HG02623 (cell line): Measurements from ENCODE around the gene MUC6.
"Not testable (repeated sequence)": the region's sequence is repeated elsewhere in the genome, so short reads cannot be mapped to it uniquely, and the experiment has no call there.

Source experiments
- ATAC-seq: cut with Tn5 transposase; IDR thresholded peaks from one replicate; pipeline ENCODE4 v1.9.1; 2021; ENCODE audit warnings: moderate library complexity; ENCODE audit not compliant: unreplicated experiment

Gene MUC6

GRCh38 chr11:991711-992307 is 44.7 kb downstream of the MUC6 start:
- ATAC-seq, result no peak

GRCh38 chr11:991034-991433 is 45.5 kb downstream of the MUC6 start:
- ATAC-seq, result no peak

- ATAC-seq, result no peak
Observed at GRCh38 chr11:990101-990500, 46.4 kb downstream of the MUC6 start.

GRCh38 chr11:987671-988070 is 48.8 kb downstream of the MUC6 start:
- no peak for ATAC-seq

- no peak for ATAC-seq
Observed at GRCh38 chr11:986952-987305, 49.6 kb downstream of the MUC6 start.

GRCh38 chr11:986270-986951 is 50.1 kb downstream of the MUC6 start:
- no peak for ATAC-seq

- ATAC-seq, result no peak
Observed at GRCh38 chr11:985848-986247, 50.7 kb downstream of the MUC6 start.

- ATAC-seq, result no peak
Observed at GRCh38 chr11:985406-985805, 51.1 kb downstream of the MUC6 start.

GRCh38 chr11:984546-984945 is 52.0 kb downstream of the MUC6 start:
- ATAC-seq, result no peak

- no peak for ATAC-seq
Observed at GRCh38 chr11:981764-982163, 54.8 kb downstream of the MUC6 start.

- no peak for ATAC-seq
Observed at GRCh38 chr11:980438-981357, 55.8 kb downstream of the MUC6 start.

GRCh38 chr11:978781-979180 is 57.7 kb downstream of the MUC6 start:
- ATAC-seq, result no peak

GRCh38 chr11:977830-978720 is 58.4 kb downstream of the MUC6 start:
- no peak for ATAC-seq

GRCh38 chr11:976431-977160 is 59.9 kb downstream of the MUC6 start:
- no peak for ATAC-seq

- ATAC-seq, result no peak
Observed at GRCh38 chr11:975827-976226, 60.7 kb downstream of the MUC6 start.

- ATAC-seq, result not testable (repeated sequence)
Observed at GRCh38 chr11:975376-975775, 61.1 kb downstream of the MUC6 start.

- no peak for ATAC-seq
Observed at GRCh38 chr11:973237-973636, 63.3 kb downstream of the MUC6 start.

- ATAC-seq, result no peak
Observed at GRCh38 chr11:972523-973211, 63.9 kb downstream of the MUC6 start.

- no peak for ATAC-seq
Observed at GRCh38 chr11:971731-972365, 64.7 kb downstream of the MUC6 start.
